Stomach smooth muscle (tissue), 2 donors: Measurements from ENCODE around the gene STMP1.

Experiments used
- H3K27ac ChIP-seq: one replicate; pipeline ENCODE4 v1.7.0; 2013; ENCODE audit warnings: mild to moderate bottlenecking, low read length, inconsistent platforms
- H3K27me3 ChIP-seq, 2 donors: one replicate each; pipeline ENCODE4 v1.7.0; 2013; ENCODE audit warnings: low read length in 2 of 2; ENCODE audit not compliant: insufficient read depth in 2 of 2, control insufficient read depth in 1 of 2
- H3K36me3 ChIP-seq, 2 donors: one replicate each; pipeline ENCODE4 v1.7.0; 2013; ENCODE audit warnings: low read length in 2 of 2; ENCODE audit not compliant: control insufficient read depth in 2 of 2, insufficient read depth in 2 of 2
- H3K4me1 ChIP-seq: one replicate; pipeline ENCODE4 v1.7.0; 2013; ENCODE audit warnings: low read length; ENCODE audit not compliant: control insufficient read depth, insufficient read depth
- H3K4me3 ChIP-seq, 2 donors: one replicate each; pipeline ENCODE4 v1.7.0; 2013; ENCODE audit warnings: low read length in 2 of 2
- H3K9ac ChIP-seq, 2 donors: one replicate each; pipeline ENCODE4 v1.7.0; 2013; ENCODE audit warnings: low read length in 2 of 2, mild to moderate bottlenecking in 1 of 2
- H3K9me3 ChIP-seq, 2 donors: one replicate each; pipeline ENCODE4 v1.7.0; 2013; ENCODE audit warnings: low read length in 2 of 2; ENCODE audit not compliant: control insufficient read depth in 2 of 2
- donor health status: healthy.
- donor health status: Pancreatic carcinoma.

The STMP1 gene

GRCh38 chr7:135645296-135645904 is 16.9 kb upstream of the STMP1 start:
- Histone ChIP-seq H3K27me3 (no peaks in the 10 kb centered on the region), H3K4me3 (no peak overlapping the region), H3K27ac (no peak overlapping the region), H3K4me1 (no peaks in the 10 kb centered on the region), H3K36me3 (peaks cover 21 to 29% of the 10 kb centered on the region in 2 donors), H3K9ac (no peak overlapping the region), H3K9me3 (no peaks in the 10 kb centered on the region)

- Histone ChIP-seq H3K27ac (no peak overlapping the region), H3K4me1 (no peaks in the 10 kb centered on the region), H3K27me3 (no peaks in the 10 kb centered on the region), H3K36me3 (peaks cover 20 to 26% of the 10 kb centered on the region in 2 donors), H3K9ac (no peak overlapping the region), H3K4me3 (no peak overlapping the region), H3K9me3 (no peaks in the 10 kb centered on the region)
Measured at GRCh38 chr7:135647755-135648154, 14.6 kb upstream of the STMP1 start.

DNA sequence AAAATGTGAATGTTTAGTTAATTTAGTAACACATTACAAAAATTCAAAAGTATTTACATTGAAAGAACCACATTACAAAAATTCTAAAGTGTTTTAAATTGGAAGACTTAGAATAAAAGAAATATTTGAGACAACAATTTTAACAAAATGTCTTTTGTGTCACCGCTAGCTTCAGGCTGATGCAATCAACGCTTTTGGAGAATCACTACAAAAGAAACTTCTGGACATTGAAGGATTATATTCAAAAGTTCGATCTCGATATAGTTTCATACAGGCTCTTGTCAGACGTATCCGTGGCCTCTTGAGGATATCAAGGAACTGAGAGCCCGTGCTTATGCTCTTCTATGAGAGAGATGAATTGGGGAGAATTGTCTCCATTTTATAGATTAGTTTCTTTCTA is 14.1 kb upstream of the STMP1 start:
- Histone ChIP-seq H3K4me3 (no peak overlapping the region), H3K27ac (no peak overlapping the region), H3K4me1 (no peaks in the 10 kb centered on the region), H3K9ac (no peak overlapping the region), H3K36me3 (peaks cover 18 to 26% of the 10 kb centered on the region in 2 donors), H3K27me3 (no peaks in the 10 kb centered on the region), H3K9me3 (no peaks in the 10 kb centered on the region)

DNA sequence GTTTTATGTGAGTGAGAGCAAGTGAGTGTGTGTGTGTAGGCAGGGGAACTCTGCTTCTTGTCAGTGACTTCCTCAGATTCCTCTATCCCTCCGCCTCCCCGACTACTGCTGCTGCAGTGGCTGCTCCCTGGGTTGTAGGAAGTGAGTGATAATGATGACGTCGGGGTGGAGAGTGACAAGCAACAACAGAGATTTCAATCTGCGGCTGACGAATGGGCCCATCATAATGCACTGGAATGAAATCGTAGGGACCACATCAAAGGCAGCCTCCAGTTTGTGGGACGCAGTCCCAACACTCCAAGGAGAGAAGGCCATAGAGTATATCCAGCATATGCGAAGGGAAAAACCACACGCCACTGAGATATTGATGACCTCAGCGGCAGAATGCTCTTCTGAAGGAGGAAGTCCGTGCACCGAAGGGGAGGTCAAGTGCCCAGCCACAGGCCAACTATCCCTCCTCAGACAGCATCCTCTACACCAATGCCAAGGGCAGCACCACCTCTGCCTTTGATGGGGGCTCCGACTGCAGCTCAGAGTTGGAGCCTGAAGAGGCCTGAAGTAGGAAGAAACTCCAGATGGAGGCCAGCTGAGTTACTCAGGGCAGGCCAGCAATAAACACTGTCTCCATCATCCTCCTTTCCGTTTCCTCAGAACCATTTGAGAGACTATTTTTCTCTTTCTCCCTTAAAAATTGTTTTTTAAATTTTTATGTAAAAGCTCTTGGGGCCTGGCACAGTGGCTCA is 11.3 kb upstream of the STMP1 start:
- Histone ChIP-seq H3K4me1 (no peaks in the 10 kb centered on the region), H3K9me3 (no peaks in the 10 kb centered on the region), H3K27me3 (no peaks in the 10 kb centered on the region), H3K27ac (no peak overlapping the region), H3K36me3 (peaks cover 7 to 9% of the 10 kb centered on the region in 2 donors), H3K4me3 (no peak overlapping the region), H3K9ac (no peak overlapping the region)

GRCh38 chr7:135653340-135654080 is 8.8 kb upstream of the STMP1 start:
- Histone ChIP-seq H3K27me3 (no peaks in the 10 kb centered on the region), H3K27ac (no peak overlapping the region), H3K36me3 (peaks cover 0 to 4% of the 10 kb centered on the region in 2 donors), H3K9ac (no peak overlapping the region), H3K4me3 (no peak overlapping the region), H3K4me1 (no peaks in the 10 kb centered on the region), H3K9me3 (no peaks in the 10 kb centered on the region)

DNA sequence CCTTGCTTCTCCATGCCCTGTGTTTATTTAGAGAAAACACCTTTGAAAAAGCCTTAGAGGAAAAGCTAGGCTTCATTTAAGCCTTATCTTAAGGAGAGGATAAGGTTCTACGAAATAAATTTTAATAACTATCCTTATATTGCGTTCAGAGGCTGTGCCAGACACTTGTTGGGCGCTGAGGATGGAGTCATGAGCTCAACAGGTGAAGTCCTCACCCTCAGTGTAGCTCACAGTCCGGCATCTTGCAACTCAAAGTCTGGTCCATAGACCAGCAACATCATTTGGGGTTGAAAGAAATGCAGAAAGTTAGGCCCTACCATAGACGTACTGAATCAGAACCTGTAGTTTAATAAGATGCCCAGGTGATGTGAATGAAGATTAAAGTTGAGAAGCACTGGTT is 3.8 kb upstream of the STMP1 start:
- Histone ChIP-seq H3K36me3 (no peaks in the 10 kb centered on the region), H3K4me3 (no peak overlapping the region), H3K27ac (no peak overlapping the region), H3K9me3 (no peaks in the 10 kb centered on the region), H3K4me1 (peaks cover 11% of the 10 kb centered on the region), H3K27me3 (no peaks in the 10 kb centered on the region), H3K9ac (no peak overlapping the region)

- Histone ChIP-seq H3K27me3 (no peaks in the 10 kb centered on the region), H3K4me1 (peaks cover 12% of the 10 kb centered on the region), H3K9me3 (no peaks in the 10 kb centered on the region), H3K27ac (no peak overlapping the region), H3K9ac (no peak overlapping the region), H3K36me3 (no peaks in the 10 kb centered on the region), H3K4me3 (no peak overlapping the region)
Measured at GRCh38 chr7:135659159-135659846, 3.0 kb upstream of the STMP1 start.

- Histone ChIP-seq H3K4me3 (peak overlapping the region; percentile 69 to 96), H3K4me1 (peaks cover 12% of the 10 kb centered on the region), H3K27ac (peak overlapping the region; percentile 91), H3K9ac (peak overlapping the region; percentile 86 to 91), H3K36me3 (no peaks in the 10 kb centered on the region), H3K9me3 (no peaks in the 10 kb centered on the region), H3K27me3 (no peaks in the 10 kb centered on the region)
Measured at GRCh38 chr7:135661311-135662122, 797 bp upstream of the STMP1 start.

GRCh38 chr7:135662123-135662372 is 266 bp upstream of the STMP1 start:
- H3K9me3 ChIP-seq = no peaks in the 10 kb centered on the region
- peak overlapping the region; percentile 69 to 96 for H3K4me3 ChIP-seq
- H3K36me3 ChIP-seq = no peaks in the 10 kb centered on the region
- H3K9ac ChIP-seq = peak overlapping the region; percentile 86 to 91
- peaks cover 12% of the 10 kb centered on the region for H3K4me1 ChIP-seq
- H3K27ac ChIP-seq = peak overlapping the region; percentile 91
- no peaks in the 10 kb centered on the region for H3K27me3 ChIP-seq

GRCh38 chr7:135664046-135664589 is 1.8 kb downstream of the STMP1 start:
- Histone ChIP-seq H3K27ac (no peak overlapping the region), H3K9ac (no peak overlapping the region), H3K4me1 (peaks cover 12% of the 10 kb centered on the region)

More at GRCh38 chr7:135664046-135664589, 1.8 kb downstream of the STMP1 start:
- Histone ChIP-seq H3K9me3 (no peaks in the 10 kb centered on the region), H3K27me3 (no peaks in the 10 kb centered on the region), H3K4me3 (peak overlapping the region in 1 of 2 donors; percentile 25), H3K36me3 (no peaks in the 10 kb centered on the region)
